ENCODE measurements around the gene VPS11.

The VPS11 gene

DNA sequence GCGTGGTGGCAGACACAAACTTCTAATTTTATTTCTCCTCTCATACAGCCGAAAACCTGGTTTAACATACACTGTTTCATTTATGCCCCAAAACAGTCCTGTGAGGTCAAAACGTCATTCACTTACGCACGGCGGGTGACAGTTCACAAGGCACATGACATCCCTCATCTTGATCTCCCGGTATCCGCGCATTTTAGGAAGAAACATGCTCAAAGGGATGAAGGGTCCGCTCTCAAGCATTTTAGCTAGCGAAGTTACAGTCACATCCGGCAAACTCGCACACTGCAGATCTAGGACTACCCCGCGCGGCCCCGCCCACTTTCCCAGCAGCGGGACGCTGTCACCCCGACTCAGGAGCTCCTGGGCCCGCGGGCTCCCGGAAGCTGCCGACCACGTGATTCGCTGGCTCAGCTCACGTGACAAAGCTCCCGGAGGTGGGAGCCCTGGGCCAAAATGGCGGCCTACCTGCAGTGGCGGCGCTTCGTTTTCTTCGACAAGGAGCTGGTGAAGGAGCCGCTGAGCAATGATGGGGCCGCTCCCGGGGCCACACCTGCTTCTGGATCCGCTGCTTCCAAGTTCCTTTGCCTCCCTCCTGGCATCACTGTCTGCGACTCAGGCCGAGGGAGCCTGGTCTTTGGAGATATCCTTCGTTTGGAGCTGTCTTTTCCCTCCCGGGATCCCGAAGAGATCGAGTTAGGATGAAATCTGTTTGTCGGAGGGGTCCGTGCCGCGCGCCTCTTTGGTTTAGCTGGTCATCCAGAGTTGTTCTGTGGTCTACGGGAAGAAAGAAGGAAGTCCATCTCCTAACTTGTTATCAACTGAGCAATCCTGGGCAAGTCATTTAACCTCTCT is at the start of gene VPS11:
Gene VPS11 (plus strand): TSS at position 448 of the 852 bp plus-strand sequence. CDS start 6 bp downstream, at position 454.
- Histone ChIP-seq H3K9me3 (ENCODE audit: low read length) (no peaks in the 10 kb centered on the region), H3K36me3 (ENCODE audit: insufficient read depth, low read length) (peaks cover 18% of the 10 kb centered on the region), H2AFZ (ENCODE audit: low read depth, low read length) (peak within 1 kb of the TSS; percentile 84), H3K4me1 (ENCODE audit: insufficient read depth, low read length) (no peaks in the 10 kb centered on the region), H3K4me3 (ENCODE audit: low read length) (peak within 1 kb of the TSS; percentile 76), H3K27me3 (ENCODE audit: insufficient read depth, low read length) (no peaks in the 10 kb centered on the region)

DNA sequence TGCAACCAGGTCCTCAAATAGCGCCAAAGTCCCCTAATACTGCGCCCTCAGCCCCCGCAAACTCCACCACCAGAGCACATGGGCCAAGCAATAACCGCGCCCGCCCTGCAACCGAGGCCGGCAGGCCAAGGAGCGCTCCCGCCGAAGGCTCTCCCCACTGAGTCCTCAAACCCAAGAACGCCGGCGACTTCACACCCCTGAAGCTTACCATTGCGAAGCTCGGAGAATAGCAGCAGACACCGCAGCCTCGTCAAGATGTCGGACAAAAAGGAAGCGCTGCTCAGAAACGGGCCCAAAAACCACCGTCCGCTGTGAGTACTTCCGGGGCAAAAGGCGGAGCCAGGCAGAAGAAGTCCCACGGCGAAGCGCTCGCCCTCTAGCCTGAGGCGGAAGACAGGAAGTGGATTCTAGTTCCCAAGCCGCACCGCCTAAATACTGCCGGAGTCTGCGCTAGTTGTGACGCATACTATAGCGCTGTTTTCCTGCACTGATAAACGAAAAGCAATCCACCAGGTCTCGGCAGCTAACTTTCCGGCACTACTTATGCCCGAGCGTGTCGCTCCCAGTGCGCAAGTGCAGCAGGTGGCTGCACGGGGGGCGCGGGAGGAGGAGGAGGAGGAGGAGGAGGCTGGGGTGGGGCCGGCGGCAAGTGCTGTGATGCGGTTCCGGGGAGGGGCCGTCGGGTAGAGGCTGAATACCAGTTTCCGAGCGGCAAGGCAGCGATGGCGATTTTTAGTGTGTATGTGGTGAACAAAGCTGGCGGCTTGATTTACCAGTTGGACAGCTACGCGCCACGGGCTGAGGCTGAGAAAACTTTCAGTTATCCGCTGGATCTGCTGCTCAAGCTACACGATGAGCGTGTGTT is 49.3 kb upstream of the VPS11 start, which contains the start of the genes RPS25 and TRAPPC4:
Gene RPS25 (minus strand): TSS at position 270 of the 865 bp plus-strand sequence. CDS start 59 bp downstream, at position 211.
Gene TRAPPC4 (plus strand): TSS at position 693 of the 865 bp plus-strand sequence. CDS start 30 bp downstream, at position 723.
- peaks cover 55% of the 10 kb centered on the region for H3K36me3 ChIP-seq (ENCODE audit: insufficient read depth, low read length)
- no peaks in the 10 kb centered on the region for H3K27me3 ChIP-seq (ENCODE audit: insufficient read depth, low read length)
- H3K4me1 ChIP-seq (ENCODE audit: insufficient read depth, low read length) = peaks cover 20% of the 10 kb centered on the region
- H3K9me3 ChIP-seq (ENCODE audit: low read length) = no peaks in the 10 kb centered on the region
- H3K4me3 ChIP-seq (ENCODE audit: low read length) = peak within 1 kb of the TSS; percentile 94
- H2AFZ ChIP-seq (ENCODE audit: low read depth, low read length) = peak within 1 kb of the TSS; percentile 95

DNA sequence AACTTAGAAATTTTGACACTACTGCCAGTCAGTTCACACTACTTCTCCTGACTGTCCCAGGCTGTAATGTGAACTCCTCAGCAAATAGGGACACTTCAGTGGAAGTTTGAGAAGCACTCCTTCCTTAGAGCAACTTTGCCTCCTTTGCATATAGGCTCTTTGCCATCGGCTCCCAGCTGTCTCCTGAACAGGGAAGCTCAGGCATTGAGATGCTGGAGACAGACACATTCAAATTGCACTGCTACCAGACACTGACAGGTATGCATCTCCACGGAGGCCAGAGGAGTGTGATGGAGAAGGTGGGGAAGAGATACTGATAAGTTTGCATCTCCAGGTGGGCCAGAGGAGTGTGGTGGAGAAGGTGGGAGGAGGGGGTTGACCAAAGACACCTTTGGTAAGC is 47.6 kb upstream of the VPS11 start:
- Histone ChIP-seq H3K4me1 (ENCODE audit: insufficient read depth, low read length) (peaks cover 20% of the 10 kb centered on the region), H3K36me3 (ENCODE audit: insufficient read depth, low read length) (peaks cover 59% of the 10 kb centered on the region), H2AFZ (ENCODE audit: low read depth, low read length) (no peak overlapping the region), H3K9me3 (ENCODE audit: low read length) (no peaks in the 10 kb centered on the region), H3K27me3 (ENCODE audit: insufficient read depth, low read length) (no peaks in the 10 kb centered on the region), H3K4me3 (ENCODE audit: low read length) (peak overlapping the region; percentile 94)

GRCh38 chr11:119021631-119022030 is 46.0 kb upstream of the VPS11 start:
- H2AFZ ChIP-seq (ENCODE audit: low read depth, low read length) = no peak overlapping the region
- no peaks in the 10 kb centered on the region for H3K27me3 ChIP-seq (ENCODE audit: insufficient read depth, low read length)
- H3K9me3 ChIP-seq (ENCODE audit: low read length) = no peaks in the 10 kb centered on the region
- H3K36me3 ChIP-seq (ENCODE audit: insufficient read depth, low read length) = peaks cover 57% of the 10 kb centered on the region
- peaks cover 18% of the 10 kb centered on the region for H3K4me1 ChIP-seq (ENCODE audit: insufficient read depth, low read length)
- H3K4me3 ChIP-seq (ENCODE audit: low read length) = no peak overlapping the region

GRCh38 chr11:119023741-119024140 is 43.9 kb upstream of the VPS11 start:
- no peaks in the 10 kb centered on the region for H3K27me3 ChIP-seq (ENCODE audit: insufficient read depth, low read length)
- no peaks in the 10 kb centered on the region for H3K9me3 ChIP-seq (ENCODE audit: low read length)
- H3K4me3 ChIP-seq (ENCODE audit: low read length) = no peak overlapping the region
- peaks cover 67% of the 10 kb centered on the region for H3K36me3 ChIP-seq (ENCODE audit: insufficient read depth, low read length)
- peaks cover 8% of the 10 kb centered on the region for H3K4me1 ChIP-seq (ENCODE audit: insufficient read depth, low read length)
- H2AFZ ChIP-seq (ENCODE audit: low read depth, low read length) = no peak overlapping the region

GRCh38 chr11:119024430-119025098 is 43.1 kb upstream of the VPS11 start:
- Histone ChIP-seq H3K4me1 (ENCODE audit: insufficient read depth, low read length) (peaks cover 11% of the 10 kb centered on the region), H3K9me3 (ENCODE audit: low read length) (no peaks in the 10 kb centered on the region), H3K27me3 (ENCODE audit: insufficient read depth, low read length) (no peaks in the 10 kb centered on the region), H3K4me3 (ENCODE audit: low read length) (no peak overlapping the region), H2AFZ (ENCODE audit: low read depth, low read length) (no peak overlapping the region), H3K36me3 (ENCODE audit: insufficient read depth, low read length) (peaks cover 72% of the 10 kb centered on the region)

DNA sequence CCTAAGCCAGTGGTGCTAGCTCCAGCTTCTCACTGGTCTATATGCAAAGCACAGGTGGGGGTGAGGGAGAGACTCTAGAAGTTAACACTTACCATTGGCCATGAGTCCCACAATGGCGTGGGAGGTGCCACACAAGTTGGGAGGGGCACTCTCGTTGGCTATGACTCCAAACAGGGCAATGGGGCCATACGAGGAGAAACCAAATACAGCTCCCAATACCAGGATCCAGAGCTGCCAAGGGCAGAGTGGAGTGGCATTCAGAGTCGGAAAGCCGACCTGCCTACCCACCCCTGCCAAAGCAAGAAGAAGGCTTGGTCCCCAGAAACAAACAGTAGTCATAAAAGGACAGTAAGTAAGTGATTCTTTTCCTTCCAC is 42.5 kb upstream of the VPS11 start:
- H3K4me3 ChIP-seq (ENCODE audit: low read length) = no peak overlapping the region
- H3K36me3 ChIP-seq (ENCODE audit: insufficient read depth, low read length) = peaks cover 70% of the 10 kb centered on the region
- H3K4me1 ChIP-seq (ENCODE audit: insufficient read depth, low read length) = peaks cover 11% of the 10 kb centered on the region
- no peaks in the 10 kb centered on the region for H3K27me3 ChIP-seq (ENCODE audit: insufficient read depth, low read length)
- H2AFZ ChIP-seq (ENCODE audit: low read depth, low read length) = no peak overlapping the region
- H3K9me3 ChIP-seq (ENCODE audit: low read length) = no peaks in the 10 kb centered on the region

DNA sequence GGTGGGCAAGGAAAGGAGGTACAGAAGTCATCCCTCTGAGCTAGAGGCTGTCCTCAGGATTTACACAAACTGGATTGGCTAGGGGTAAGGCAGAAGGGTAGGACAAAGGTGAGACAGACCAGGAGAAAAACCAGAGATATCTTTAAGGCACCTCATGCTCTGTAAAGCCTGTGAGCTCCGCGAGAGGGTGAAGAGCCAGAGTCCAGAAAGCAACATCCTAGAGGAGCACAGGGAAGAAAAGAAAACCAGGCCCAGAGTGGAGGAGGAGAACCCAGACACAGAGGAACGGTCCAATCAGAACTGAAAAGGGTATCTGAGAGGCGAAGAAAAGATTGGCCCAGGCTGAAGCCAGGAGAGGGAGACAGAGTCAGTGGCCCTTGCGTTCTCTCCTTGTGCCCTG is 42.1 kb upstream of the VPS11 start:
- H3K27me3 ChIP-seq (ENCODE audit: insufficient read depth, low read length) = no peaks in the 10 kb centered on the region
- no peak overlapping the region for H2AFZ ChIP-seq (ENCODE audit: low read depth, low read length)
- peaks cover 9% of the 10 kb centered on the region for H3K4me1 ChIP-seq (ENCODE audit: insufficient read depth, low read length)
- H3K36me3 ChIP-seq (ENCODE audit: insufficient read depth, low read length) = peaks cover 69% of the 10 kb centered on the region
- no peak overlapping the region for H3K4me3 ChIP-seq (ENCODE audit: low read length)
- H3K9me3 ChIP-seq (ENCODE audit: low read length) = no peaks in the 10 kb centered on the region

- Histone ChIP-seq H3K4me3 (ENCODE audit: low read length) (no peak overlapping the region), H2AFZ (ENCODE audit: low read depth, low read length) (no peak overlapping the region), H3K4me1 (ENCODE audit: insufficient read depth, low read length) (peaks cover 9% of the 10 kb centered on the region), H3K36me3 (ENCODE audit: insufficient read depth, low read length) (peaks cover 66% of the 10 kb centered on the region), H3K27me3 (ENCODE audit: insufficient read depth, low read length) (no peaks in the 10 kb centered on the region), H3K9me3 (ENCODE audit: low read length) (no peaks in the 10 kb centered on the region)
Observed at GRCh38 chr11:119025978-119026766, 41.4 kb upstream of the VPS11 start.

GRCh38 chr11:119026970-119027369 is 40.6 kb upstream of the VPS11 start:
- H3K9me3 ChIP-seq (ENCODE audit: low read length) = no peaks in the 10 kb centered on the region
- no peak overlapping the region for H2AFZ ChIP-seq (ENCODE audit: low read depth, low read length)
- H3K4me1 ChIP-seq (ENCODE audit: insufficient read depth, low read length) = peaks cover 9% of the 10 kb centered on the region
- peaks cover 58% of the 10 kb centered on the region for H3K36me3 ChIP-seq (ENCODE audit: insufficient read depth, low read length)
- no peaks in the 10 kb centered on the region for H3K27me3 ChIP-seq (ENCODE audit: insufficient read depth, low read length)
- no peak overlapping the region for H3K4me3 ChIP-seq (ENCODE audit: low read length)

- Histone ChIP-seq H2AFZ (ENCODE audit: low read depth, low read length) (no peak overlapping the region), H3K36me3 (ENCODE audit: insufficient read depth, low read length) (peaks cover 53% of the 10 kb centered on the region), H3K9me3 (ENCODE audit: low read length) (no peaks in the 10 kb centered on the region), H3K4me1 (ENCODE audit: insufficient read depth, low read length) (peaks cover 9% of the 10 kb centered on the region), H3K4me3 (ENCODE audit: low read length) (no peak overlapping the region), H3K27me3 (ENCODE audit: insufficient read depth, low read length) (no peaks in the 10 kb centered on the region)
Observed at GRCh38 chr11:119027561-119028345, 39.9 kb upstream of the VPS11 start.

All from neuron (in vitro differentiated cells).